ENCODE data around the gene LRP2BP. TPM values are rescaled to one million over a fixed set of nuclear protein-coding genes. Genes with fewer than 3 reads are reported as not detected.
A peak's percentile ranks its signal among the peaks of the same experiment; 100 is the strongest.

Gene LRP2BP
- total and polyA plus RNA-seq, 2 experiments from 2014 or later: 0.28 to 1.7 TPM

- TF ChIP-seq ZNF462 (CRISPR knock-in tag; IDR thresholded peaks at IDR 0.05): no peak
- TF ChIP-seq CTCF (conservative IDR thresholded peaks at IDR 0.05; ENCODE audit: low read depth in 2 of 2): no peak
Observed at GRCh38 chr4:185395956-185396723, 416 bp upstream of the LRP2BP start (continued).

- no peak overlapping the region for H3K4me2 ChIP-seq
- H3K4me1 ChIP-seq (ENCODE audit: insufficient read depth): no peaks in the 10 kb centered on the region; the same call in 1 of the 2 replicates
- H3K36me3 Mint-ChIP-seq (ENCODE audit: low read depth): no peaks in the 10 kb centered on the region
- H3K27ac ChIP-seq (ENCODE audit: low read depth): no peak overlapping the region
- H3K79me2 ChIP-seq (replicated peaks; ENCODE audit: insufficient read depth): no peaks in the 10 kb centered on the region
- H4K20me1 ChIP-seq (replicated peaks; ENCODE audit: insufficient read depth): no peaks in the 10 kb centered on the region
- H3F3A ChIP-seq (replicated peaks; ENCODE audit: low read depth): peaks cover 4% of the 10 kb centered on the region; the same call in 1 of the 2 replicates
- DNase-seq (ENCODE audit: low spot score): no peak
- 0 out of 3 replicates have a peak overlapping the region, but pooled peaks have one; percentile 2 for H3K4me3 Mint-ChIP-seq
- H2AFZ ChIP-seq: no peak overlapping the region
- H3K27me3 Mint-ChIP-seq (ENCODE audit: insufficient read depth, low read depth, poor library complexity): peaks cover 5% of the 10 kb centered on the region
- H3K9me2 ChIP-seq (ENCODE audit: insufficient read depth): no peaks in the 10 kb centered on the region
- H3K9me3 Mint-ChIP-seq: peaks cover 6% of the 10 kb centered on the region; the same call in 2 of the 3 replicates
- no peaks in the 10 kb centered on the region for H3K36me3 ChIP-seq (ENCODE audit: insufficient read depth)
- H3K27ac Mint-ChIP-seq: no peak overlapping the region
- H3K4me1 Mint-ChIP-seq: peaks cover 11% of the 10 kb centered on the region
- no peak overlapping the region for H3K4me3 ChIP-seq
- TF ChIP-seq CREB1 (CRISPR knock-in tag; IDR thresholded peaks at IDR 0.05; ENCODE audit: low read depth) (no peak), ZNF331 (CRISPR knock-in tag; IDR thresholded peaks at IDR 0.05; ENCODE audit: low read depth) (no peak), EZH2 (IDR thresholded peaks at IDR 0.05; ENCODE audit: low read depth, unreplicated experiment) (no peak), STAT1 (IDR thresholded peaks at IDR 0.05; ENCODE audit: unreplicated experiment) (no peak), NANOG (IDR thresholded peaks at IDR 0.05; ENCODE audit: borderline replicate concordance) (no peak), POLR2AphosphoS5 (IDR thresholded peaks at IDR 0.05; ENCODE audit: low read depth) (no peak)
- peaks cover 9% of the 10 kb centered on the region for H3K27me3 ChIP-seq (ENCODE audit: insufficient read depth)
- no peak for ATAC-seq
Observed at GRCh38 chr4:185394568-185395237, 1.0 kb downstream of the LRP2BP start.
